Prostate gland (tissue), 2 donors: ENCODE measurements around the gene SH3BGR. TPM values are rescaled to one million over a fixed set of nuclear protein-coding genes. Genes with fewer than 3 reads are reported as not detected.
A peak's percentile ranks its signal among the peaks of the same experiment; 100 is the strongest.

Source experiments
- DNase-seq: peaks from one replicate; pipeline ENCODE4 v3.0.0-alpha.2; 2019; ENCODE audit warnings: low spot score
- H3K27ac ChIP-seq, 2 donors: fragments of 200-600 bp; sonication (generic); 2 replicates each; pipeline ENCODE4 v1.5.1; 2017 to 2019
- H3K27me3 ChIP-seq: fragments of 200-600 bp; sonication (generic); replicated peaks from 2 replicates; pipeline ENCODE4 v1.5.1; 2019; ENCODE audit not compliant: insufficient read depth
- H3K36me3 ChIP-seq, 2 donors: fragments of 200-600 bp; sonication (generic); 1 replicate in 1 of 2; 2 replicates in 1 of 2; pipeline versions ENCODE4 v1.5.1 to v1.8.1; 2017 to 2019
- H3K4me1 ChIP-seq: fragments of 200-600 bp; sonication (generic); replicated peaks from 2 replicates; pipeline ENCODE4 v1.5.1; 2019
- H3K4me3 ChIP-seq, 2 donors: fragments of 200-600 bp; sonication (generic); 2 replicates each; pipeline ENCODE4 v1.5.1; 2017 to 2019
- H3K9me3 ChIP-seq: fragments of 200-600 bp; sonication (generic); 2 replicates; pipeline ENCODE4 v1.5.1; 2017
- POLR2A ChIP-seq: fragments of 450-650 bp; IDR thresholded peaks from one replicate; pipeline ENCODE4 v1.6.1; 2016; ENCODE audit warnings: antibody characterized with exemption, mild to moderate bottlenecking
- POLR2AphosphoS5 ChIP-seq: sonication (generic); formaldehyde crosslinking; IDR thresholded peaks from one replicate; pipeline ENCODE4 v1.6.1; 2017; ENCODE audit warnings: antibody characterized with exemption
- WGBS: methylation state at CpG from one replicate; pipeline ENCODE4 v1.1.5; 2018; 5-methylcytosine and 5-hydroxymethylcytosine counted together
- intact Hi-C: fragments of 100-400 bp; cut with DNase I; formaldehyde crosslinking; loops from one replicate; pipeline ENCODE4 v1.14.2; 2022
- total RNA-seq, 2 donors: library from RNA; depleted of rRNA; stranded (reverse); fragments of >200 nt; gene quantifications; one replicate each; pipeline ENCODE4 v1.1.0, GENCODE V29; 2016
- TF ChIP-seq, protein P1 (sequence below), 4 experiments: fragments of 200-600 bp in 2 of 4; fragments of 450-650 bp in 2 of 4; sonication (generic) in 2 of 4; IDR thresholded peaks; 1 replicate in 3 of 4; 2 replicates in 1 of 4; pipeline ENCODE4 v1.5.1; 2016 to 2019; ENCODE audit warnings: antibody characterized with exemption in 4 of 4, mild to moderate bottlenecking in 2 of 4, moderate library complexity in 2 of 4

SH3BGR gene
- total RNA-seq, 2 donors from 2014 or later, result 4.8 to 5.1 TPM

- intact Hi-C loops, result no loop called here
- Histone ChIP-seq H3K9me3 (no peaks in the 10 kb centered on the region), H3K27me3 (no peaks in the 10 kb centered on the region), H3K36me3 (no peaks in the 10 kb centered on the region), H3K4me1 (no peaks in the 10 kb centered on the region), H3K27ac (no peak overlapping the region), H3K4me3 (no peak overlapping the region)
- TF ChIP-seq POLR2AphosphoS5 (no peak), POLR2A (no peak)
- TF ChIP-seq, protein P1, sequence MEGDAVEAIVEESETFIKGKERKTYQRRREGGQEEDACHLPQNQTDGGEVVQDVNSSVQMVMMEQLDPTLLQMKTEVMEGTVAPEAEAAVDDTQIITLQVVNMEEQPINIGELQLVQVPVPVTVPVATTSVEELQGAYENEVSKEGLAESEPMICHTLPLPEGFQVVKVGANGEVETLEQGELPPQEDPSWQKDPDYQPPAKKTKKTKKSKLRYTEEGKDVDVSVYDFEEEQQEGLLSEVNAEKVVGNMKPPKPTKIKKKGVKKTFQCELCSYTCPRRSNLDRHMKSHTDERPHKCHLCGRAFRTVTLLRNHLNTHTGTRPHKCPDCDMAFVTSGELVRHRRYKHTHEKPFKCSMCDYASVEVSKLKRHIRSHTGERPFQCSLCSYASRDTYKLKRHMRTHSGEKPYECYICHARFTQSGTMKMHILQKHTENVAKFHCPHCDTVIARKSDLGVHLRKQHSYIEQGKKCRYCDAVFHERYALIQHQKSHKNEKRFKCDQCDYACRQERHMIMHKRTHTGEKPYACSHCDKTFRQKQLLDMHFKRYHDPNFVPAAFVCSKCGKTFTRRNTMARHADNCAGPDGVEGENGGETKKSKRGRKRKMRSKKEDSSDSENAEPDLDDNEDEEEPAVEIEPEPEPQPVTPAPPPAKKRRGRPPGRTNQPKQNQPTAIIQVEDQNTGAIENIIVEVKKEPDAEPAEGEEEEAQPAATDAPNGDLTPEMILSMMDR (IDR thresholded peaks at IDR 0.05), result no peak
- WGBS, result 51% methylated on average over 3 of the region's 3 CpGs
- no peak for DNase-seq
These were observed 73.4 kb downstream of the SH3BGR start for GRCh38 chr21:39525129-39525528.

DNA sequence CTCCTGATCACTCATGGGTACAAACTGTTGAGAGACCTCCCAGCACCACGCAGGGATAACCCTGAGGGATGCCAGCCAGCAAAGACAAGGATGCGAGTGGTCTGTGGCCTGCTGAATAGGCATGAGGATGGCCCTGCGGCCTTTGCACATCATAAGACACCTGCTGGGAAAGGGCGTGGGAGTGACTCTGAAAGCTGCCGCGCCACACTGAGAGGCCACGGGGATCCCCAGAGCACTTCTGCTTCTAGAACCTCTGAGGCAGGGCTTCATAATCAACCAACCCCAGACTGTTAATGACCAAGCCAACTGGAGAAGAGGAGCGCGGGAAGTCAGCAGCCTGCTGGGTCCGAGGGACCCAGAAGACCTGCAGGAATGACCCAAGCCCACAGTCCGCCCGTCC lies 73.8 kb downstream of the SH3BGR start:
- no peak for DNase-seq

DNA sequence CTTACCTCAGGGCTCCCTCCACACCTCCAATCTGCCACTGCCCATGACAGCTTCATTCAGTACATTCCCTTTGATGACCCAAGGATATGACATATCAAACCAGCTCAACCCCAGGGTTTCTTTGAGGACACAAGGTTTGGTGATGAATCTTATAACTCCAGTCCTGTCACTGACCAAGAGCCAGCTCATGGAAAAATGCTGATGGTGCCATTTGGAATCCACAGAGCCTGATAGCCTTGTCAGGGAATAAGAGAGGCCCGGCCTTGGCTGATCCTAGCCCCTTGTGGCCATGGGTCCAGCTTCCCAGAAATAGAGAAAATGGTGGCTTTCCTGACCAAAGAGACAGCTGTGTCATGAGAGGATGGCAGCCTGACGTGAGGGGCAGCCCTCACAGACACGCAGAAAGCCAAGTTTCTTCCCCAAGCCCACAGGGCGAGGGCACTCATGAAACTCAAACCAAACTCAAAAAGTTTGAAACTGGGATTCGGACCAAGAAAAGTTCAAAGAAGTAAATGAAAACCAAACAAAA lies 75.4 kb downstream of the SH3BGR start:
- no peak for TF ChIP-seq POLR2A
- TF ChIP-seq, protein P1 (IDR thresholded peaks at IDR 0.05), result no peak
- no peak for TF ChIP-seq POLR2AphosphoS5
- H3K27ac ChIP-seq, result no peak overlapping the region
- H3K4me1 ChIP-seq, result no peaks in the 10 kb centered on the region
- H3K4me3 ChIP-seq, result no peak overlapping the region
- WGBS, result 61% methylated on average over 5 of the region's 5 CpGs
- no peaks in the 10 kb centered on the region for H3K9me3 ChIP-seq
- DNase-seq, result no peak
- H3K27me3 ChIP-seq, result no peaks in the 10 kb centered on the region
- H3K36me3 ChIP-seq, result no peaks in the 10 kb centered on the region
- intact Hi-C loops, result no loop called here

More for the DNA sequence above, 73.8 kb downstream of the SH3BGR start:
- TF ChIP-seq POLR2AphosphoS5 (no peak), POLR2A (no peak)
- TF ChIP-seq, protein P1 (IDR thresholded peaks at IDR 0.05), result no peak
- Histone ChIP-seq H3K27ac (no peak overlapping the region), H3K4me3 (no peak overlapping the region), H3K9me3 (no peaks in the 10 kb centered on the region), H3K27me3 (no peaks in the 10 kb centered on the region), H3K4me1 (no peaks in the 10 kb centered on the region), H3K36me3 (no peaks in the 10 kb centered on the region)
- intact Hi-C loops, result no loop called here
- 98% methylated on average over 12 of the region's 12 CpGs for WGBS

DNA sequence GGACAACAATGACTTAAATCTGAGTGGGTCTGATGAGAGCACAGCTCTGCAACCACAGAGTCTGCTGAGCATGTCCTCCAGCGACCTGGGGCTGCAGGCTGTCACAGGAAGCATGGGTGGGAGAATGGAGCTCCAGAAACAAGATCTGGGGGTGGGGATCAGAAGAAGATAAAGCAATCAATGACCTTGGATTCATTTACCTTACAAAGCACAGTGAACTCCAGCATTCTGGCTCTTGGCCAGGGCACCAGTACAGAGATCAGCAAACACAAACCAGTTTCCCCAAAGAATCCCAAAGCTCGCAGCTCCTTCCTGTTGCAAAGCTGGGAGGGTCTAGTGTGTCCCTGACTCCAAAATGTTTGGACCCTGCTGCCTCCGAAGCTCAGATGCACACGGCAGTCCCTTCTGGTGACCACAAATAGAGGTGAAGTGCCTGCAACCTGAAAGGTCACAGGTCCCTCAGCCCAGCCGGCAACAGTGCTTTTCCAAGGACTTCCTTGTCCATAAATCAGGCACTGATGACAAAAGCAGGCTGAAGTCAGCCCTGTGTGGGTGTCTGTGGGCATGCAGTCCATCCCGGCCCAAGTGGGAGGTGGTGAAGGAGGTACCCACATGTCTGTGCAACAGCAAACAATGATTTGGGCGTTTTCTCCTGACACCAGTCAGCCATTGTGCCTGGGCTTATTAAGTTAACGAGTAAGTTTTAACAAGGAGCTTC lies 76.1 kb downstream of the SH3BGR start:
- intact Hi-C loops, result no loop called here
- no peak overlapping the region for H3K4me3 ChIP-seq
- no peak overlapping the region for H3K27ac ChIP-seq
- H3K36me3 ChIP-seq, result no peaks in the 10 kb centered on the region
- WGBS, result 22% methylated on average over 8 of the region's 8 CpGs
- DNase-seq, result peak; percentile 40
- H3K9me3 ChIP-seq, result no peaks in the 10 kb centered on the region
- no peaks in the 10 kb centered on the region for H3K4me1 ChIP-seq
- no peaks in the 10 kb centered on the region for H3K27me3 ChIP-seq
- TF ChIP-seq POLR2A (no peak), POLR2AphosphoS5 (no peak)
- TF ChIP-seq, protein P1 (IDR thresholded peaks at IDR 0.05), result no peak

- Histone ChIP-seq H3K27me3 (no peaks in the 10 kb centered on the region), H3K4me3 (no peak overlapping the region), H3K27ac (no peak overlapping the region), H3K36me3 (no peaks in the 10 kb centered on the region), H3K4me1 (no peaks in the 10 kb centered on the region), H3K9me3 (no peaks in the 10 kb centered on the region)
- intact Hi-C loops, result no loop called here
- WGBS, result 40% methylated on average over 4 of the region's 4 CpGs
- TF ChIP-seq, protein P1 (IDR thresholded peaks at IDR 0.05), result no peak
- TF ChIP-seq POLR2A (no peak), POLR2AphosphoS5 (no peak)
- DNase-seq, result no peak
These were observed 77.3 kb downstream of the SH3BGR start for GRCh38 chr21:39529026-39529425.
